Ascending aorta (tissue), 2 donors: ENCODE measurements around the gene CD300LF. TPM values are rescaled to one million over a fixed set of nuclear protein-coding genes. Genes with fewer than 3 reads are reported as not detected.

ENCODE experiments used
- DNase-seq, 2 donors: peaks; one replicate each; pipeline ENCODE4 v3.0.0-alpha.2; 2019; ENCODE audit warnings: low spot score in 2 of 2
- H3K27ac ChIP-seq, 2 donors: fragments of 200-600 bp; sonication (generic); one replicate each; pipeline ENCODE4 v1.5.1; 2016 to 2017; ENCODE audit warnings: mild to moderate bottlenecking in 1 of 2
- H3K27me3 ChIP-seq: fragments of 200-600 bp; sonication (generic); one replicate; pipeline ENCODE4 v1.5.1; 2017
- H3K36me3 ChIP-seq, 2 donors: fragments of 200-600 bp; sonication (generic); one replicate each; pipeline ENCODE4 v1.5.1; 2016
- H3K4me1 ChIP-seq, 2 donors: fragments of 200-600 bp; sonication (generic); one replicate each; pipeline ENCODE4 v1.5.1; 2016 to 2017; ENCODE audit warnings: mild to moderate bottlenecking in 1 of 2
- H3K4me3 ChIP-seq, 2 donors: fragments of 200-600 bp; sonication (generic); one replicate each; pipeline ENCODE4 v1.5.1; 2016 to 2017; ENCODE audit warnings: mild to moderate bottlenecking in 1 of 2
- H3K9me3 ChIP-seq, 2 donors: fragments of 200-600 bp; sonication (generic); one replicate each; pipeline ENCODE4 v1.5.1; 2016
- intact Hi-C: fragments of 100-400 bp; cut with DNase I; formaldehyde crosslinking; loops from one replicate; pipeline ENCODE4 v1.15.1; 2023
- total RNA-seq: library from RNA; depleted of rRNA; stranded (reverse); fragments of >200 nt; gene quantifications from one replicate; pipeline ENCODE4 v1.1.0, GENCODE V29; 2016
- TF ChIP-seq, protein P1 (sequence below), 3 experiments: fragments of 200-600 bp in 2 of 3; fragments of 450-650 bp in 1 of 3; sonication (generic) in 2 of 3; IDR thresholded peaks; one replicate each; pipeline ENCODE4 v1.5.1; 2016 to 2019; ENCODE audit warnings: antibody characterized with exemption in 3 of 3, mild to moderate bottlenecking in 1 of 3, moderate library complexity in 1 of 3

CD300LF gene
- total RNA-seq, 1 donor from 2014 or later = not detected

DNA sequence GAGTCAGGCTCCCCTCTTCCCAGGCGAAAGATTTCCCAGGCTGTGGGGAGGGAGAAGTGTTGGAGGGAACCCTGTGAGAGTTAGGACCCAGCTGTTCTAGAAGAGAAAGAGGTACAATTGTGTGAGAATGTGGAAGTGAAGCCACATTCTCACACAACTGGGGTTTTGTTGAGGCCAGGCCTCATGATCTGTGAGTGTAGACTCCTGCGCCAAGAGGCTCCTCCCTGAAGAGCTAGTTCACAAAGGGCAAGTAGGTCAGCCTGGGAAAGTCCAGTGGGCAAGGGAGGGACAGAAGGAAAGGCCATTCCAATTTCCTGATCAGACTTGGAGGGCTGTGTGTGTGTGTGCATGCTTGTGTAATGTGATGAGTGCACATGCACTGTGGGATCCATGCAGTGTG, 15.2 kb downstream of the CD300LF start:
- H3K4me3 ChIP-seq = no peak overlapping the region
- no peak overlapping the region for H3K27ac ChIP-seq
- no peak for DNase-seq
- H3K9me3 ChIP-seq = no peaks in the 10 kb centered on the region
- TF ChIP-seq, protein P1, sequence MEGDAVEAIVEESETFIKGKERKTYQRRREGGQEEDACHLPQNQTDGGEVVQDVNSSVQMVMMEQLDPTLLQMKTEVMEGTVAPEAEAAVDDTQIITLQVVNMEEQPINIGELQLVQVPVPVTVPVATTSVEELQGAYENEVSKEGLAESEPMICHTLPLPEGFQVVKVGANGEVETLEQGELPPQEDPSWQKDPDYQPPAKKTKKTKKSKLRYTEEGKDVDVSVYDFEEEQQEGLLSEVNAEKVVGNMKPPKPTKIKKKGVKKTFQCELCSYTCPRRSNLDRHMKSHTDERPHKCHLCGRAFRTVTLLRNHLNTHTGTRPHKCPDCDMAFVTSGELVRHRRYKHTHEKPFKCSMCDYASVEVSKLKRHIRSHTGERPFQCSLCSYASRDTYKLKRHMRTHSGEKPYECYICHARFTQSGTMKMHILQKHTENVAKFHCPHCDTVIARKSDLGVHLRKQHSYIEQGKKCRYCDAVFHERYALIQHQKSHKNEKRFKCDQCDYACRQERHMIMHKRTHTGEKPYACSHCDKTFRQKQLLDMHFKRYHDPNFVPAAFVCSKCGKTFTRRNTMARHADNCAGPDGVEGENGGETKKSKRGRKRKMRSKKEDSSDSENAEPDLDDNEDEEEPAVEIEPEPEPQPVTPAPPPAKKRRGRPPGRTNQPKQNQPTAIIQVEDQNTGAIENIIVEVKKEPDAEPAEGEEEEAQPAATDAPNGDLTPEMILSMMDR (IDR thresholded peaks at IDR 0.05) = no peak
- no peaks in the 10 kb centered on the region for H3K36me3 ChIP-seq
- H3K27me3 ChIP-seq = no peaks in the 10 kb centered on the region
- intact Hi-C loops = no loop called here
- H3K4me1 ChIP-seq = no peaks in the 10 kb centered on the region

DNA sequence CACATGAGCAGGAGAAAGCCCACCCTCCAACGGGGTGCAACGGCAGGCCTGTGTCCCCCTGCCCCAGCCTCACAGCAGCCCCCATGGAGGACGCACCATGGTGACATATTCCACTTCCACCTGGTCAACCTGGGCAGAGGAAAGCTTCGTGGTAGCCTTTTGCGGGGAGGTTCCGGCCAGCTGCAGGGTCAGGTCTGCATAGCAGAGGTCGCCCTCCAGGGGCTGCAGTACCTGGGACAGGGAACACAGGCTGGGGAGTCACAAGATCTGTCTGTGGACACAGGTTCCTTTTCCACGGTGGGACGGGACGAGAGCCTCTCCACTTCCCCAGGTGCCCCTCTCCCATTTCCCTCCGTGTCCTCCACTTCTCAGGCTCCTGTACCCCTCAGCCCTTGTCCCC, 17.1 kb downstream of the CD300LF start:
- H3K27me3 ChIP-seq = no peaks in the 10 kb centered on the region
- TF ChIP-seq, protein P1 (IDR thresholded peaks at IDR 0.05) = no peak
- H3K36me3 ChIP-seq = no peaks in the 10 kb centered on the region
- H3K9me3 ChIP-seq = no peaks in the 10 kb centered on the region
- no peaks in the 10 kb centered on the region for H3K4me1 ChIP-seq
- no peak for DNase-seq
- H3K27ac ChIP-seq = no peak overlapping the region
- intact Hi-C loops = no loop called here
- no peak overlapping the region for H3K4me3 ChIP-seq

DNA sequence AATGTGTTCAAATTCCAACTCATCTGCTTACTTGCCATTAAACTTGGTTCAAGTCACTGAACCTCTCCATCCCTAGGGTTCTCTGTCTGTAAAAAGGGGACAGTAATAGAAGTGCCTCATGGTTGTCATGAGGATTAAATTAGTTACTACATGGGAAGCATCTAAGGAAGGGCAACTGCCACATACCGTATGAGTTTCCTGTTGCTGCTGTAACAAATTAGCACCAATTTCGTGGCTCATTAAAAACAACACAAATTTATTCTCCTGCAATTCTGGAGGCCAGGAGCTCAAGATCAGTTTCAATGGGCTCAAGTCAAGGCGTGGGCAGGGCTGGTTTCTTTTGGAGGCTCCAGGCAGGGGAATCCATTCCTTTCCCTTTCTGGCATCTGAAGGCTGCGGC, 18.6 kb downstream of the CD300LF start:
- Histone ChIP-seq H3K9me3 (no peaks in the 10 kb centered on the region), H3K36me3 (no peaks in the 10 kb centered on the region), H3K27me3 (no peaks in the 10 kb centered on the region), H3K4me1 (no peaks in the 10 kb centered on the region), H3K4me3 (no peak overlapping the region), H3K27ac (no peak overlapping the region)
- DNase-seq = no peak
- TF ChIP-seq, protein P1 (IDR thresholded peaks at IDR 0.05) = no peak
- intact Hi-C loops = no loop called here

DNA sequence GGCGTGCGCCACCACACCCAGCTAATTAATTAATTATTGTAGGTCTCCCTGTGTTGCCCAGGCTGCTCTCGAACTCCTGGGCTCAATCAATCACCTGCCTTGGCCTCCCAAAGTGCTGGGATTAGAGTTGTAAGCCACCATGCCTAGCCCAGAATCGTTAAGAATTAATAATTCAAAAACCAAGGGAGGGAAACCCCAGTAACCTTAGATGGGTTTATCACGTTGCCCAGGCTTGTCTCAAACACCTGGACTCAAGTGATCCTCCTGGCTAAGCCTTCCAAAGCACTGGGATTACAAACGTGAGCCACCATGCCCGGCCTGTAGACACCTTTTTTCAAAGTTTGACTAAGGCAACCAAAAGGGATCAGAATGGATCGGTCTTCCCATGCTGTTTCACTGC, 21.6 kb downstream of the CD300LF start:
- TF ChIP-seq, protein P1 (IDR thresholded peaks at IDR 0.05) = no peak
- Histone ChIP-seq H3K4me3 (no peak overlapping the region), H3K4me1 (no peaks in the 10 kb centered on the region), H3K27ac (no peak overlapping the region), H3K36me3 (no peaks in the 10 kb centered on the region), H3K9me3 (no peaks in the 10 kb centered on the region), H3K27me3 (no peaks in the 10 kb centered on the region)
- intact Hi-C loops = no loop called here
- DNase-seq = no peak

DNA sequence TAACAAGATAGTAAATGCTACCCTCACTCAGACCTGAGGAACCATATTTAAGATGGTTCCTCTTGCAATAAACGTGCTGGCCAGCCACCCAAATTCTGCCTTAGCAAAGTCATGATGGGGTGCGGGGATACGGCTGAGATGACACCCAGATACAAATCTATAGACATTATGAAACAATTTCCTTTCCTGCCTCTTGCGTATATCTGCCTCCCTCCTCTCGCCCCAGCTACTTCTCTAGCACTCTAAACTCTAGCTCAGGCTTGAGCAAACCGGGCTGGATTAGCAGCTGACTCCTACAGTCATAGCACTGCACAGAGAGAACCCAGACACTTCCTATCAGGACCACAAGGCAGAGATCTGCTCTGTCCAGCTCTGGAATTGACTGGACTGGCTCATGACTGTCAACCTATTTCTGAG, 22.3 kb downstream of the CD300LF start:
- Histone ChIP-seq H3K9me3 (no peaks in the 10 kb centered on the region), H3K27ac (no peak overlapping the region)

More for the DNA sequence above, 22.3 kb downstream of the CD300LF start:
- Histone ChIP-seq H3K4me1 (no peaks in the 10 kb centered on the region), H3K4me3 (no peak overlapping the region), H3K36me3 (no peaks in the 10 kb centered on the region), H3K27me3 (no peaks in the 10 kb centered on the region)
- TF ChIP-seq, protein P1 (IDR thresholded peaks at IDR 0.05) = no peak
- intact Hi-C loops = no loop called here
- DNase-seq = peak; percentile 39 to 72
